Stimulated activated CD4-positive, alpha-beta T cell treated with anti-CD3 and anti-CD28 coated beads, Interleukin-15, amount 100 ng/mL, for 1 hour (primary cell): ENCODE data around the gene FAM78A.
"Not testable (repeated sequence)": the region's sequence is repeated elsewhere in the genome, so short reads cannot be mapped to it uniquely, and the experiment has no call there.

Source experiments
- DNase-seq, 2 donors: peaks; one replicate each; pipeline ENCODE4 v3.0.0-alpha.2; 2020; ENCODE audit warnings: low read depth in 1 of 2, low spot score in 1 of 2

FAM78A gene

GRCh38 chr9:131266266-131267229 lies 9.8 kb downstream of the FAM78A start:
- no peak for DNase-seq

- DNase-seq, result no peak
Observed at GRCh38 chr9:131264231-131264630, 12.1 kb downstream of the FAM78A start.

- DNase-seq, result no peak
Observed at GRCh38 chr9:131263701-131264100, 12.6 kb downstream of the FAM78A start.

GRCh38 chr9:131263033-131263343 lies 13.3 kb downstream of the FAM78A start:
- DNase-seq, result not testable (repeated sequence)

GRCh38 chr9:131262327-131263032 lies 13.8 kb downstream of the FAM78A start:
- DNase-seq, result no peak

- DNase-seq, result no peak
Observed at GRCh38 chr9:131260751-131261452, 15.4 kb downstream of the FAM78A start.

GRCh38 chr9:131259916-131260597 lies 16.3 kb downstream of the FAM78A start:
- no peak for DNase-seq

- DNase-seq, result no peak
Observed at GRCh38 chr9:131259432-131259898, 16.8 kb downstream of the FAM78A start.

- DNase-seq, result no peak
Observed at GRCh38 chr9:131258698-131259431, 17.4 kb downstream of the FAM78A start.

- DNase-seq, result no peak
Observed at GRCh38 chr9:131258186-131258585, 18.1 kb downstream of the FAM78A start.

- no peak for DNase-seq
Observed at GRCh38 chr9:131257266-131258025, 18.9 kb downstream of the FAM78A start.

GRCh38 chr9:131255676-131256197 lies 20.6 kb downstream of the FAM78A start:
- no peak for DNase-seq

GRCh38 chr9:131254626-131255025 lies 21.7 kb downstream of the FAM78A start:
- no peak for DNase-seq

GRCh38 chr9:131253891-131254491 lies 22.3 kb downstream of the FAM78A start:
- DNase-seq, result no peak

- DNase-seq, result no peak
Observed at GRCh38 chr9:131252120-131252519, 24.2 kb downstream of the FAM78A start.

- no peak for DNase-seq
Observed at GRCh38 chr9:131246618-131247017, 29.7 kb downstream of the FAM78A start.

GRCh38 chr9:131244331-131244730 lies 32.0 kb downstream of the FAM78A start:
- not testable (repeated sequence) for DNase-seq

GRCh38 chr9:131240047-131240921 lies 36.0 kb downstream of the FAM78A start:
- DNase-seq, result no peak
